Fibroblast of the aortic adventitia (primary cell): ENCODE results near the gene MAZ. TPM values are rescaled to one million over a fixed set of nuclear protein-coding genes. Genes with fewer than 3 reads are reported as not detected.
"Not testable (repeated sequence)": the region's sequence is repeated elsewhere in the genome, so short reads cannot be mapped to it uniquely, and the experiment has no call there.

Source experiments
- DNase-seq: peaks from one replicate; pipeline ENCODE4 v3.0.0-alpha.2; 2010; ENCODE audit warnings: low read depth
- H3K4me3 ChIP-seq: 2 replicates; pipeline ENCODE4 v1.5.1; 2011; ENCODE audit warnings: low read depth, mild to moderate bottlenecking, control low read depth, low read length, moderate library complexity
- CTCF ChIP-seq: IDR thresholded peaks from 2 replicates; pipeline ENCODE4 v1.5.1; 2011; ENCODE audit warnings: mild to moderate bottlenecking, low read length, control low read depth, inconsistent platforms; ENCODE audit not compliant: insufficient read depth
- total RNA-seq: library from RNA; depleted of rRNA; stranded (reverse); fragments of >200 nt; gene quantifications from 2 replicates; pipeline ENCODE4 v1.2.3, GENCODE V29; 2012; ENCODE audit warnings: low replicate concordance

The MAZ gene
- total RNA-seq, 1 donor = 159 TPM

DNA sequence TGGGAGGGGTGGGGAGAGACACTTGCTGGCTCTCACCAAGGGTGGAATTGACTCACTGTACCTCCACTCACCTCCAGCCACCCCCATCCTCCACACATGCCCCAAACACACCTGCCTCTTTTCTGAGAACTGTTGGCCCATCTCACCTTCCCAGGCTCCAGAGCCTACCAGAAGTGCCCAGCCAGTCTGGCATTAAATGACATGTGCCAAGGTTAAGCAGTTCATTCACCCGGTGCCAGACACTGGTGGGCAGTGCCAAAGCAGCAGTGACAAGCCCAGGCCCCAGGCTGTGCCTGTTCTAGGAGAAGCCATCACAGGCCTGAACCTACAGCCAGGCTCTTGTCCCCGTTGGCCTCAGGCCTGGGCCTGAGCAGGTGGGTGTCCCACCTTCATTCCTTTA is 25.2 kb downstream of the MAZ start:
- no peak for DNase-seq
- no peak for TF ChIP-seq CTCF
- no peak overlapping the region for H3K4me3 ChIP-seq

DNA sequence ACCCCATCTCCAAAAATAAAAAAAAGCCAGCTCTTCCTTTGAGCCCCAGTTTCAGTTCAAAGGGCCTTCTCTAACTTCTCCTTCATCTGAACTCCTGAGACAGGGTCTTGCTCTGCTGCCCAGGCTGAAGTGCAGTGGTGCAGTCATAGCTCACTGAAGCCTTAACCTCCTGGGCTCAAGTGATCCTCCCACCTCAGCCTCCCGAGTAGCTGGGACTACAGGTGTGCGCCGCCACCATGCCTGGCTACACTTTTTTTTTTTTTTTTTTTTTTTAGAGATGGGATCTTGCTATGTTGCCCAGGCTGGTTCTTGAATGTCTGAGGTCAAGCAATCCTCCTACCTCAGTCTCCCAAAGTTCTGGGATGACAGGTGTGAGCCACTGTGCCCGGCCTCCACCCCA is 26.9 kb downstream of the MAZ start:
- H3K4me3 ChIP-seq, DNase-seq: not testable (repeated sequence)

- TF ChIP-seq CTCF = no peak
- DNase-seq = no peak
- no peak overlapping the region for H3K4me3 ChIP-seq
These were observed 27.8 kb downstream of the MAZ start for GRCh38 chr16:29834079-29834478.

DNA sequence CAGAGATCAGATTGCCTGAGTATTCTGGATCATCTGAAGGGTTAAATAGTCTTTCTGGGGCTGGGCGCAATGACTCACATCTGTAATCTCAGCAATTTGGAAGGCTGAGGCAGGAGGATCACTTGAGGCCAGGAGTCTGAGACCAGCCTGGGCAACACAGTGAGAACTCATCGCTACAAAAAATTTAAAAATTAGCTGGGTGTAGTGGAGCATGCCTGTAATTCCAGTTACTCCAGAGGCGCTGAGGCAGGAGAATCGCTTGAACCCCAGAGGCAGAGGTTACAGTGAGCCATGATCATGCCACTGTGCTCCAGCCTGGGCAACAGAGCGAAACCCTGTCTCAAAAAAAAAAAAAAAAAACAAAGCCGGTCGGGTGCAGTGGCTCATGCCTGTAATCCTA is 29.6 kb downstream of the MAZ start:
- DNase-seq = no peak
- H3K4me3 ChIP-seq = no peak overlapping the region
- TF ChIP-seq CTCF = no peak

DNA sequence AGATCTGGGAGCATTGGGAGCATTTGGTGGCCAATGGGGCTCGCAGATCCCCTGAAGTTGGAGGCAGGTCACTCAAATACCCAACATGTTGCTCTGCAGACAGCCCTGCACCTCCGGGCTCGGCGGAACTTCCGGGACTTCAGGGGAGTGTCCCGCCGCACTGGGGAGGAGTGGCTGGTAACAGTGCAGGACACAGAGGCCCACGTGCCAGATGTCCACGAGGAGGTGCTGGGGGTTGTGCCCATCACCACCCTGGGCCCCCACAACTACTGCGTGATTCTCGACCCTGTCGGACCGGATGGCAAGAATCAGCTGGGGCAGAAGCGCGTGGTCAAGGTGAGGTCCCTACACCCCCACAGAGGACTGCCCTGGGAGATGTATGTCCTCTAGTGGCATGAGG is 30.3 kb downstream of the MAZ start:
- H3K4me3 ChIP-seq = no peak overlapping the region
- DNase-seq = no peak
- no peak for TF ChIP-seq CTCF

DNA sequence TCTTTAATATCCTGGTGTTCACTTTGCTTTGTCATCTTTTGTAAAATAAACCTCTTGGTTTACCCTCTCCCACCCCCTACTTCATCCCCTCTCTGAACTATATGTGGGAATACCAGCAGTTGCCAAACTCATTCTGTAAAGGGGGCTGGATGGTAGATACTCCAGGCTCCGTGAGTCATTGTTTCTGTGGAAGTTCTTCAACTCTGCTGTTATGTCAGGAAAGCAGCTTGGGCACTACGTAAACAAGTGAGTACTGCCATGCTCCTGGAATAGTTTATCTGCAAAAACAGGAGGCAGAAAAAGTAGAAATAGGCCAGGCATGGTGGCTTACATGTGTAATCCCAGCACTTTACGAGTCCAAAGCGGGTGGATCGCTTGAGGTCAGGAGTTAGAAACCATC is 31.5 kb downstream of the MAZ start:
- no peak for DNase-seq
- TF ChIP-seq CTCF = no peak
- H3K4me3 ChIP-seq = no peak overlapping the region

DNA sequence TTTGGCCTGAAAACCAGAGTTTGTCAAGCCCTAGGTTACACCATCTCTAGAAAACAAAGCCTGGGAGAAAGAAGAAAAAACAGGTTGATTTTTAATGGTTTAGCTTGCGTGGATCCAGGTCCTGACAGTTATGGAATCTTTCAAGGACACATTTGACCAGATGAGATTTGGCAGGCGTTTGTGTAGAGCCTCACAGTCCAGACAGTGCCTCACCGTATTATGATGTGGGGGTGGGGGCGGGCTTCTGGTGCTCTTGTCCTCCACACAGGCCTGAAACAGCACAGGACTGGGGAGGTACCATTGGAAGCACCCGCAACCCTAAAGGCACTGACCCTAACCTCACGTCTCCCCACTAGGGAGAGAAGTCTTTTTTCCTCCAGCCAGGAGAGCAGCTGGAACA is 33.5 kb downstream of the MAZ start:
- TF ChIP-seq CTCF = no peak
- H3K4me3 ChIP-seq = no peak overlapping the region
- no peak for DNase-seq
